Tibial nerve (tissue), 4 donors: ENCODE data around the gene DAPK1. TPM values are rescaled to one million over a fixed set of nuclear protein-coding genes. Genes with fewer than 3 reads are reported as not detected.

Experiments used
- DNase-seq, 2 donors: peaks; one replicate each; pipeline ENCODE4 v3.0.0-alpha.2; 2019; ENCODE audit warnings: low spot score in 2 of 2
- H3K27ac ChIP-seq, 4 donors: fragments of 200-600 bp; sonication (generic) in 3 of 4; one replicate each; pipeline ENCODE4 v1.5.1; 2017 to 2019; ENCODE audit warnings: mild to moderate bottlenecking in 1 of 4
- H3K27me3 ChIP-seq, 2 donors: fragments of 200-600 bp; sonication (generic) in 1 of 2; one replicate each; pipeline versions ENCODE4 v1.5.1 to v1.6.0; 2017 to 2019
- H3K36me3 ChIP-seq, 3 donors: fragments of 200-600 bp; sonication (generic); one replicate each; pipeline ENCODE4 v1.5.1; 2018 to 2019
- H3K4me1 ChIP-seq, 4 donors: fragments of 200-600 bp; sonication (generic) in 3 of 4; one replicate each; pipeline ENCODE4 v1.5.1; 2017 to 2019
- H3K4me3 ChIP-seq, 4 donors: fragments of 200-600 bp; sonication (generic) in 3 of 4; one replicate each; pipeline ENCODE4 v1.5.1; 2017 to 2019; ENCODE audit warnings: mild to moderate bottlenecking in 1 of 4, moderate library complexity in 1 of 4
- H3K9me3 ChIP-seq, 4 donors: fragments of 200-600 bp; sonication (generic) in 3 of 4; one replicate each; pipeline ENCODE4 v1.5.1; 2017 to 2019
- CTCF ChIP-seq, 5 experiments: fragments of 200-600 bp in 3 of 5; fragments of 450-650 bp in 2 of 5; sonication (generic) in 3 of 5; IDR thresholded peaks; one replicate each; pipeline ENCODE4 v1.5.1; 2016 to 2019; ENCODE audit warnings: antibody characterized with exemption in 5 of 5, mild to moderate bottlenecking in 3 of 5, moderate library complexity in 2 of 5
- EP300 ChIP-seq, 2 donors: sonication (generic); formaldehyde crosslinking; IDR thresholded peaks; one replicate each; pipeline ENCODE4 v1.6.1; 2017; ENCODE audit warnings: antibody characterized with exemption in 2 of 2, mild to moderate bottlenecking in 1 of 2
- POLR2A ChIP-seq, 2 donors: fragments of 450-650 bp; IDR thresholded peaks; one replicate each; pipeline ENCODE4 v1.6.1; 2017; ENCODE audit warnings: antibody characterized with exemption in 2 of 2, mild to moderate bottlenecking in 2 of 2, moderate library complexity in 2 of 2
- WGBS, 2 donors: methylation state at CpG; one replicate each; pipeline ENCODE4 v1.1.5; 2018; 5-methylcytosine and 5-hydroxymethylcytosine counted together
- total RNA-seq, 4 donors: library from RNA; depleted of rRNA; stranded (reverse); fragments of >200 nt; gene quantifications; one replicate each; pipeline ENCODE4 v1.1.0, GENCODE V29; 2016

Gene DAPK1
- total RNA-seq, 4 donors from 2014 or later = 58.8 to 97.3 (median 64.2) TPM

- no peaks in the 10 kb centered on the region for H3K27me3 ChIP-seq
- DNase-seq = no peak
- no peaks in the 10 kb centered on the region for H3K9me3 ChIP-seq
- TF ChIP-seq CTCF (IDR thresholded peaks at IDR 0.05) = no peak
- TF ChIP-seq EP300 (IDR thresholded peaks at IDR 0.05) = no peak
- TF ChIP-seq POLR2A (IDR thresholded peaks at IDR 0.05) = no peak
- WGBS, 2 donors = 30 to 34% methylated on average over 2 of the region's 2 CpGs
- H3K4me3 ChIP-seq = no peak overlapping the region
- no peaks in the 10 kb centered on the region for H3K36me3 ChIP-seq
- no peak overlapping the region for H3K27ac ChIP-seq
- no peaks in the 10 kb centered on the region for H3K4me1 ChIP-seq
Measured at GRCh38 chr9:87475463-87475862, 22.2 kb upstream of the DAPK1 start.

- no peaks in the 10 kb centered on the region for H3K9me3 ChIP-seq
- H3K36me3 ChIP-seq = no peaks in the 10 kb centered on the region
- no peak for DNase-seq
- H3K4me1 ChIP-seq = no peaks in the 10 kb centered on the region
- H3K4me3 ChIP-seq = no peak overlapping the region
- no peak overlapping the region for H3K27ac ChIP-seq
- WGBS, 2 donors = 83% methylated on average over 7 of the region's 7 CpGs
- no peak for TF ChIP-seq EP300 (IDR thresholded peaks at IDR 0.05)
- TF ChIP-seq POLR2A (IDR thresholded peaks at IDR 0.05) = no peak
- TF ChIP-seq CTCF (IDR thresholded peaks at IDR 0.05) = no peak
- no peaks in the 10 kb centered on the region for H3K27me3 ChIP-seq
Measured at GRCh38 chr9:87478226-87478992, 19.3 kb upstream of the DAPK1 start.

DNA sequence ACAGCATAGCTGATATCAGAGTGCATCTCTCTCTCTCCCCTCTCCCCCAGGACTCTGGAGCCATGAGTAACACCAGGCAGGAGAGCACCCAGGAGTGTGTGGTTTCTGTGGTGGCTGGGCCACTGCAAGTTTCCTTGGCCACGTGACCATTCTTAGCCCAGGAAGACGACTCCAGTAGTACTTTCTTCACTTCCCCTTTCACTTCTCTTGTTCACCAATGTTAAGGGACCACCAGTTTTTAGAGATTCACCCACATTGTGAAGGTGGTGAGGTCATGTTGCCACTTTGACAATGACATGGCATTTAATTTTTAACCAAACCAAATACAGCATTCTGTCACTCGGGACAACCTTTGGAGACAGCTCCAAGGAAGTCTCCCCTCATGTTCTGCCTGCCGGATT is 17.9 kb upstream of the DAPK1 start:
- 82 to 91% methylated on average over 4 of the region's 4 CpGs for WGBS, 2 donors
- Histone ChIP-seq H3K36me3 (no peaks in the 10 kb centered on the region), H3K27me3 (no peaks in the 10 kb centered on the region), H3K27ac (no peak overlapping the region), H3K4me3 (no peak overlapping the region), H3K9me3 (no peaks in the 10 kb centered on the region), H3K4me1 (no peaks in the 10 kb centered on the region)
- TF ChIP-seq EP300 (IDR thresholded peaks at IDR 0.05) = peak in 1 of 2 donors; percentile 25
- no peak for TF ChIP-seq CTCF (IDR thresholded peaks at IDR 0.05)
- DNase-seq = peak in 1 of 2 donors; percentile 18

GRCh38 chr9:87481890-87482855 is 15.5 kb upstream of the DAPK1 start:
- no peak for TF ChIP-seq EP300 (IDR thresholded peaks at IDR 0.05)
- TF ChIP-seq CTCF (IDR thresholded peaks at IDR 0.05) = no peak
- TF ChIP-seq POLR2A (IDR thresholded peaks at IDR 0.05) = no peak
- 72 to 78% methylated on average over 4 of the region's 4 CpGs for WGBS, 2 donors
- H3K27me3 ChIP-seq = no peaks in the 10 kb centered on the region
- no peak overlapping the region for H3K4me3 ChIP-seq
- H3K9me3 ChIP-seq = no peaks in the 10 kb centered on the region
- no peaks in the 10 kb centered on the region for H3K4me1 ChIP-seq
- H3K27ac ChIP-seq = no peak overlapping the region
- no peaks in the 10 kb centered on the region for H3K36me3 ChIP-seq
- DNase-seq = no peak

DNA sequence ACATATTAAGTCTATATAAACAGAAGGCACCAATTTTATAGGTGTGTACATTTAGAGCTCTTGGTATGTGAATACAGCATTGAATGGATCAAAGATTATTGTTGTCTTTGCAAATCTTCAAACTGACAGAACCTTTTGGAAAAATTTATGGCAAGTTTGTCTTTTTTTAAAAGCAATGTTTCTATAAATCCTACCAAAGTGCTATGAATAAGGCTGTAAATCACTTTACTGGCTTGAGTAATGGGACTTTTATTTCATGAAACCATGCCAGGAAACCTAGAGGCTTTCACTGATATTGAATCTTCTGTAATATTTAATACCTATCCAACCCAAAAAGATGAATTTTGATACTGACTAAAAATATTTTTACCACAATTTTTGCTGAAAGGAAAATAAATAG is 7.4 kb upstream of the DAPK1 start:
- Histone ChIP-seq H3K36me3 (no peaks in the 10 kb centered on the region), H3K4me3 (no peak overlapping the region), H3K27me3 (no peaks in the 10 kb centered on the region), H3K9me3 (no peaks in the 10 kb centered on the region), H3K27ac (no peak overlapping the region), H3K4me1 (no peaks in the 10 kb centered on the region)
- TF ChIP-seq POLR2A (IDR thresholded peaks at IDR 0.05) (no peak), CTCF (IDR thresholded peaks at IDR 0.05) (no peak), EP300 (IDR thresholded peaks at IDR 0.05) (no peak)
- no peak for DNase-seq
